GM19240 (cell line): ENCODE results near the gene FBXW7.

Experiments used
- DNase-seq: peaks from one replicate; pipeline ENCODE4 v3.0.0; 2011; ENCODE audit warnings: low spot score; ENCODE audit not compliant: insufficient read length

FBXW7 gene

DNA sequence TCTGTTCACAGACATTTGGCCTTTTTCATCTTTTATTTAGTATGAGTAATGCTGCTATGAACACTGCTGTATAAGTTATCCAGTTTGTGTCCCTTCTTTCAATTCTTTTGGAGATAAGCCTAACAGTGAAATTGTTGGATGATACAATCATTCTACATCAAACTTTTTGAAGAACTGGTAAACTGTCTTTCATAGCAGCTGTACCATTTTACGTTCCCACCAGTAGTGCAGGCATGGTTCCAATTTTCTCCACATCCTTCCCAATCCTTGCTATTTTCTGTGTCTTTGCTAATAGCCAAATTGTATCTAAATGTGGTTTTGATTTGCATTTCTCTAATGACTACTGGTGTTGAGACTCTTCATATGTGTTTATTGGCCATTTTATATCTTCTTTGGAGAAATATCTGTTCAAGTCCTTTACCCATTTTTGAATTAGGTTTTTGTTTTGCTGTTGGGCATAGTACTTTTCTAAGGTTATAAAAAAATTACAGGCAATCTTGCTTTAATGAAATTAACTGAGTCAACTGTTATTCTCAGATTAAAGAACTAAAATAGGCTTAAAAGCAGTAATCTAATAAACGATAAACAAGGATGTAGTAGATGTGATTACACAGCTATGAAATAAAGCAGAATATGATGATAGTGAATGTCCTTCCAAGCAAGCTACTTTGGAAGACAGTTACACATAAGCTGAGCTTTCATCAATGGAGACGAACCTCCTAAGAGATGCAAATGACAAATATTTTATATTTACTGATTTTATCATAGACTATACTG, 57.2 kb downstream of the FBXW7 start:
- DNase-seq: no peak

DNA sequence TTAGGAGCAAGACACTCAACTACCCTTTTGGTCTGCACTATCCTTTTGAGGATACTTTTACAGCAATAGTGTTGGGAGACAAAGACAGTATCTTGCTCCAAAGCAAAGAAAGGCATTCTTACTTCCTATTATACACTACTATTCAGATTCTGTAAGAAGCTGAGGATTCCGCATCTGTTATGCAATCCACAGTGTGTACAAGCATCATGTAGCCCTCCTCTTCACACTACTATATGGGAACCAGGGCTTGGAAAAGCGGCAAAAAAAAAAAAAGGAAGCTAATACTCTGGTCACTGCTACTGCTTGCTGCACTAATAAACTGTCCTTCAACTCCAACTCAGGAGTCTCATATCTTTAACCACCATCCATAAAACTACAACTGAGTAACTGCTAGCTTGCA, 59.1 kb downstream of the FBXW7 start:
- DNase-seq: no peak

DNA sequence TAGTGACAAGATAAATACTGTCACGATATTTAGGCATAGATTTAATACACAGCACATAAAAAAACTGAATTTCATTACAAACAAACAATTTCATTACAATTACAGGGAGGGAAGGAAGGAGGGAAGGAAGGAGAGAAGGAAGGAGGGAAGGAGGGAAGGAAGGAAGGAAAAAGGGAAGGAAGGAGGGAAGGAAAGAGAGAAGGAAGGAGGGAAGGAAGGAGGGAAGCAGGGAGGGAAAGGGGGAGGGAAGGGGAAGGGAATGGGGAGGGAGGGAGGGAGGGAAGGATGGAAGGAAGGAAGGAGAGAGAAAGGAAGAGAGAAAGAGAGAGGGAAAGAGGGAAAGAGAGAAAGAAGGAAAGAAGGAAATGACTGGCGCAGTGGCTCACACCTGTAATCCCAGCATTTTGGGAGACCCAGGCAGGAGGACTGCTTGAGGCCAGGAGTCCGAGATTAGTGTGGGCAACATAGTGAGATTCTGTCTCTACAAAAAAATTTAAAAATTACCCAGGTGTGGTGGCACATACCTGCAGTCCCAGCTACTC, 64.6 kb downstream of the FBXW7 start:
- no peak for DNase-seq

DNA sequence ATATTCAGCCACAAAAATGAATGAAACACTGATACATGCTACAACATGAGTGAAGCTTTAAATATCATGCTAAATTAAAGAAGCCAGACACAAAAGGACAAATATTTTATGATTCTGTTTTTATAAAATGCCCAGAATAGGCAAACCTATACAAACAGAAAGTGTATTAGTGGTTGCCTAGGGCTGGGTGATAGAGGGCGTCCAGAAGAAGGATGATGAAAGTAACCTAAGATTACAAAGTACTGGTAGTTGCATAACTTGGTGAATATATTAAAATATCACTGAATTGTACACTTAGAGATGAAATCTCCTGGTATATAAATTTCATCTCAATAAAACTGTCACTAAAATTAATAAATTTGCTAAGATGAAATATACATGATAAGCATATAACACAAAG, 67.5 kb downstream of the FBXW7 start:
- DNase-seq: no peak

DNA sequence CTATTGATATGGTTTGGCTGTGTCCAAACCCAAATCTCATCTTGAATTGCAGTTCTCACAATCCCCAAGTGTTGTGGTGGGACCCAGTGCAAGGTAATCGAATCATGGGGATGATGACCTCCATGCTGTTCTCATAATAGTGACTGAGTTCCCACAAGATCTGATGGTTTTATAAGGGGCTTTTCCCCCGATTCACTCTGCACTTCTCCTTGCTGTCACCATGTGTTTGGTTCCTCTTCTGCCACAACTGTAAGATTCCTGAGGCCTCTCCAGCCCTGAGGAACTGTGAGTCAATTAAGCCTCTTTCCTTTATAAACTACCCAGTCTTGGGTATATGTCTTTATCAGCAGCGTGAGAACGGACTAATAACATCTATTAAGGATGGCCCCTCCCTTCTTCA, 68.8 kb downstream of the FBXW7 start:
- no peak for DNase-seq

DNA sequence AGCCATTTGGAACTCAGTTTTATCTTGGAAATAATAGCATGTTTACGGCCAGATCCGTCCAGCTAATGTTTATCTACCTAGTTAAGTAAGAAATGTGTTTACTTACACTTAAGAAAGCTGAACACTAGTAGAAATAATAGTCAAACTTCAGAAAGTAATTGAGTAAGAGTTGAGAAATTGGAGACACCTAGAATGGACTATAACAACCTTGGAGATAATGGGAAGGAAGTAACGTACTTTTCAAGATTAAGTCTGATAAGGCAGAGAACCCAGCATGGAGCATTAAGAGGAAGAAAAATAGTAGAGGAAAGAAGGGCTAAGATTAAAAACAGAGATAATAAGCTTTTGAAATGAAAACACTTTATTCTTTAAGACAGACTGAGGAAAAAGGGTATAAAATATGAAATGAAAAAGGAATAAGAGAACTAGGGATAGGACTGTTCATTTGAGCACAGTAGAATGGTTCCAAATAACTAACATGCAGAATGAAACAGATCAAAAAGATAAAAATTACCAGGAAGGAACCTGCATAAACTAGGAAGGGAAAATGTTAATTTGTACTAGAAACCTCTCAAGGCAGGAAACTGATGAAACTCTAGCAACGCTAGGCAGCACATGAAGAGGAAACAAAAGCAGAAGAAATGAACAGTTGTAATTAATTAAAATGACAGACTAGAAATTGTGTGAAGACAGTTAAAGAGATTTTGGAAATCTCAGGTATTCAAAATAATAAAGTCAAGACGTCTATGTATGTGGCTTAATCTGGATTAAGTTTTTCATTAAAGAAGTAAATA, 71.7 kb downstream of the FBXW7 start:
- no peak for DNase-seq

DNA sequence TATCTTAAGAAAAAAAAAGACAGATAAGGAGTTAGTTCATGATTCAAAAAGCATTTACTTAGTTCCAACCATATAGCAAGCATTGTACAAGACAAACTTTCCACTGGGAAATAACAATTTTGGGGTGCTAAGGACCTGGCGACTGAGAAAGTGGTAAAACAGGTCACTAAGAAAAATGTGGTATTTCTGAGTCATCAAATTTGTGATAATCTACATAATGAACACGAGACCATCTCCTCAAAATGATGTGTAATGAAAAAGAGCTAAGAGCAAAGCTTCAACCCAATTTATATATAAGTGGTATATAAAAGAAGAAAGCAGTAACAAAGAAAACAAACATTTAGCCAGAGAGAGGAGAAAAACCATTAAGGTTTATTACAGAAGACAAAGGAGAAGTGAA, 72.3 kb downstream of the FBXW7 start:
- no peak for DNase-seq

DNA sequence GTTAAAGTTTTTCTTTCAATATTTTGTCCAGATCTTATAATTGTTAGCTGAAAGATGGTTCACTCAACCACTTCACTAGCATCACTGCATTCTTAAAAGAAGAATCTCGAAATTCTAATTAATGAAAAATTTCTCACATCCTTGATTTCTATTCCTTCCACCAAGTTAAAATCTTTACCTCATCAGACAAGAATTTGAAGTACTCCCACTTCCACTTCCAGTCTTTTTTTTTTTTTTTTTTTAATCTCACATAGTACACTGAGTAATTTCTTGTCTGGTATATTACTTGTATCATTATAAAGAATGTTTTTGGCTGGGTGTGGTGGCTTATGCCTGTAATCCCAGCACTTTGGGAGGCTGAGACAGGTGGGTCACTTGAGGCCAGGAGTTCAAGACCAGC, 73.2 kb downstream of the FBXW7 start:
- no peak for DNase-seq

DNA sequence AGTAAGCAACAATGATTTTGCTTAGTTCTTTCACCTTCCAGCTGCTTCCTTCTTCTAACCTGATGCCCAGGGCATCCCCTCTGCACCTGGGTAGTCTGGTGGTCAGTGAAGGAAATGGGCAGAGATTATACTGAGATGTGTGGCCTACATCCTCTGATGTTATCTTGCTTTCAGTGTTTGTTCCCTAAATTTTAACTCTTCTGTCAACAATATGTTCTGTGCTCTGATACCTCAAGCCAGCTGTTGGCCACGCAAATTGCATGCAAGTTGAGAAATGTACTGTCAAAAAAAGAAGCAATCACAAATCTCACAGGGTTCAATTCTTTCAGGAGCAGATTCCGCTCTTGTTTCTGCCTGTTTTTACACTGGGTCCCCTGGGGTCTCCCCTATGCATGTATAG, 73.8 kb downstream of the FBXW7 start:
- DNase-seq: no peak

DNA sequence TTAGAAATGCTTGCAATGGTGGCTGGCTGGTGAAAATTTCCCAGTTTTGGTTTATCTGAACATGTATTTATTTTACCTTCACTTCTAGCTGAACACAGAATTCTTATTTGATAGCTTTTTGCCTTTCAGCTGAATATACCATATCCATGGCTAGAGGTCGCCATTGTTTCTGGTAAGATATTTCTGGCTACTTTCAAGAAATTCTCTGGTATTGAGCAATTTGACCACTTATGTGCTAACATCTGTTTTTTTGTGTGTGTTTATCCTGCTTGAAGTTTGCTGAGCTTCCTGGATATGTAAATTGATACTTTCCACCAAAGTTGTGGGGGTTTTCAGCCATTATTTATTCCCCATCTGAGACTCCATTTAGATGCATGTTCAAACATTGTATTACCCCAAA, 75.4 kb downstream of the FBXW7 start:
- no peak for DNase-seq

DNA sequence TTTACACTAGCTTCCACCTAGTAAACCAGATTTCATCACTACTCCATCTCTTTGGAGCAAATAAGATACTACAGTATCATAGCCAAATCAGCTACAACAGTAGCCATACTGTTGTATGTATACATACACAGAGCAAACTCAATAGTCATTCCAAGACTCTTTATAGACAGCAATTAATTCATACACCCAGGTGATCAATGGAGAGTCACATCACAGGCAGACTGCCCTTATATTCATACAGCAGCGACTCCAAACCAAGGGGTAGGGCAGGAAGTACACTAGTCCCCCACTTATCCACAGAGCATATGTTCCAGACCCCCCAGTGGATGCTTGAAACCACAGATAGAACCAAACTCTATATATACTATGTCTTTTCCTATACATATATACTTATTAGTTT, 76.6 kb downstream of the FBXW7 start:
- no peak for DNase-seq

DNA sequence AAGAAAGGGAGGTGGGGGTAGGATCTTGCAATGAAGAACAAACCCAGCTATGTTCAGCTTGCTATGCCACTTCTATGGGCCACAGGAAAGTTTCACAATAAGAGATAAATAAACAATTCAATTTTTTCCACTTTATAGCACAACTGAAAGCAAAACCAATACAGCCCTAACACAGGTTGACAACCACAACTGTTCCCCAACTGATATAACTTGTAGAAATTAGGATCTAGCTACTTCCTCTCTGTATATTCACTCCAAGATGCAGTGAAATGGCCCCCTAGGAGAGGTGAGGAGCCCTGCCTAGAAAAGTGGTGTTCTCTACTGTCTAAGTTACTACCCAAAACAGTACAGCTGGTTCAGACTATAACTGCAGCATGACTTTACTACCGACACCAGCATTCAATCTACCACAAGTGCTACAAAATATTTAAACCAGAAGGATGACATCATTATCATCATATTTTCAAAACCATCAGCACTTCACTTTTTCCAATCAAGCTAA, 77.0 kb downstream of the FBXW7 start:
- no peak for DNase-seq

DNA sequence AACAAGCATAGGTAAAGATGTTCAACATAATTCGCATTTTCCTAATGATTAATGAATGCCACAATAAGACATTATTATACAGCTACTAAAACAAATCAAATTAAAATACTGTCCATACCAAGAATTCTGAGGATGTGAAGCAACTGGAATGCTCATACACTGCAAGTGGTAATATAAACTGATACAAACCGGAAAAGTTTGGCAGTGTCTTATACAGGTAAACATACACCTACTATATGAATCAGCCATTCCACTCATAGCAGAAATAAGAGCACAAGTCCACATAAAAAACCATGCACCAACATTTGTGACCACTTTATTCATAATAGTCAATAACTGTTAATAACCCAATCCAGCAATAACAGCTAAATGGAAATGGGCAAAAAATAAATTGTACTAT, 79.3 kb downstream of the FBXW7 start:
- DNase-seq: no peak

DNA sequence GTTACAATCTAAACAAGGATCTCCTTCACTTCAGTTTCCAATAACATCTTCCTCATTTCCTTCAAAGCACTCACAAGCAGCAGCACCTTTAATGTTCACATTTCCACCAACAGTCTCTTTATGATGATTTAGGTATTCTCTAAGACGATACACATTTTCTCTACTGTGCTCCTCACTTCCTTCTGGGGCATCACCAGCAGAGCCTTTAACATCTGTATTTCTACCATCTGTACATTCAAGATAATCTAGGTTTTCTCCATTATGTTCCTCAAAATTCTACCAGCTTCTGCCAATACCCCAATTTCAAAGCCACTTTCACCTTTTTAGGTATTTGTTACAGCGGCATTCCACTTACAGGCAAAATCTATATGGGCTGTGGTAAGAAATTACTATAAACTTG, 80.6 kb downstream of the FBXW7 start:
- DNase-seq: no peak

DNA sequence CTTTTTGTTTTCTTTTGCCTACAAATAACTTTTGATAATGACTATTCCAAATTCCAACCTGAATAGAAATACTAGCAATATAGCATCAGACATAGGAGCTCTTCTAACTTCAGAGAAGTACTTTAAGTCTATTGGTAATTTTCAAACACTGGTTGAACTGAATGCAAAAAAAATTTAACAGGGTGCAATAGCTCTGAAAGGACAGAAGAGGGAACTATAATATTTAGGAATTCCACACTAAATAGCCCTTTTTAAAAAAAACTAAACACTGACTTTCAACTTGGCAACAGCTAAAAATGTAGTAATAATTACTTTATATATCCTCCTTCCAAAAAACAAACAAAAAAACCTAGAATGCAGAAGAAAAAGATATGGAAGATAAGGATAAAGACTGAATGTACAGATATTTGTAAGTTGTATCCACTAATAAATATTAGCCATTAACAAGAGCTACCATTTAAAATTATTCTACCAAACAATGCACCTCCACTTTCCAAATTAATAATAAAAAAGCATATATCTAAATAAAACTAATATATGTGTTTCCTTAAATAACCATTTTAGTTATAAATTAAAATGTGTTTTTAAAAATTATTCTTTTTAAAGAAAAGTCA, 81.4 kb downstream of the FBXW7 start:
- no peak for DNase-seq

DNA sequence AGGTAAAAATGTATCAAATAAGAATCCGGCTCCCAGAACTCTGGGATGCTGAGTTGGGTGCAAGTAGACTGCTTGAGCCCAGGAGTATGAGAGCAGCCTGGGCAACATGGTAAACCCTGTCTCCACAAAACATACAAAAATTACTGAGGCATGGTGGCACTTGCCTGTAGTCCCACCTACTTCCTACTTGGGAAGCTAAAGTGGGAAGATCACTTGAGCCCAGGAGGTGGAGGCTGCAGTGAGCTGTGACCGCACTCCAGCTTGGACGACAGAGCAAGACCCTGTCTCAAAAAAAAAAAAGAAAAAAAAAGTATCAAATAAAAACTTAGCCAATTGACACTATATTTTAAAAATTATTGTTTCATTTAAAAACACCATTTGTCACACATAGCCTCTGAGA, 84.4 kb downstream of the FBXW7 start:
- DNase-seq: no peak

DNA sequence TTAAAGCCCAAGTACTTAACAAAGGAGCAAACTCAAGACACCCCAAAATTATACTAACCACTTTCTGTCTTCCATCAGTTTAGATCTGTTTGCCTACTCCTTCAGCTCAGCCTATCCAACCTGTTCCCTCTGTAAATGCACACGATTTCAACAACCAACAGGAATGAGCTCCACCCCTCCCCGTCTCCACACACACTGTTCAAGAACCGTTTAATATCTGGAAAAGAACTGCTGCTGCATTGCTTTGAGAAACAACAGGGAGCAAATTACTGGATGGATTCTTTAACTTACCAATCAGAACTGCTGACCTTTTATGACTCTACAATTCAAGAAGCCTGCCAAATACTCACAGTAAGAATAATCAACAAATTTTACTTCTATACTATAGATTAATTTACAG, 87.0 kb downstream of the FBXW7 start:
- no peak for DNase-seq

DNA sequence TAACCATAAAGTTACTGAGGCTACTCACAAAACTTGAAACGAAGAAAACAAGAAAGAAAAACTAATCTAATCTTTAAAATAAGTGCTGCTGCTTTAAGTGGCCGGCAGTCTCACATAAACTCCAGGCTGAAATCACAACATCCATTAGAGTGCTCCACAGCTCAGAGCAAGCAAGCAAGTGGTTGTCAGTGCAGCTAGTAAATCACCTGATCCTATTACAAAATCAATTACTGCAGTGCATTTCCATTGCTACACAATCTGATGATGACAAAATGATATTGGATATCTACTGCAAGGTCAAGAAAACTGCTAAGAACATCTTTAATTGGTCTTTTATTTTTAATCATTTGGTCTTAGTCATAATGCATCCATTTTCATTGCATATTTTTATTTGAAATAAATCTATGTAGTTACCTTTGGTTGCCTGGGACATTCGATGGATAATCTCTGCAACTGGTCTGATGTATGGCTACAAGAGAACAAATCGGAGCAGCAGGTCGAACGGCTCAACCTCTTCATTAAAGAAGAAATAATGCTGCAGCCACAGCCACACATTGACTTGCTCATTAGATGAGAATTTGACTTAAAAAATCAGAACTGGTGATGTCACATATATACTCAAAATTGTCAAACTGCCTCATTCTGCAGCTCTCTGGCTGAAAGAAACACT, 87.7 kb downstream of the FBXW7 start:
- DNase-seq: no peak

DNA sequence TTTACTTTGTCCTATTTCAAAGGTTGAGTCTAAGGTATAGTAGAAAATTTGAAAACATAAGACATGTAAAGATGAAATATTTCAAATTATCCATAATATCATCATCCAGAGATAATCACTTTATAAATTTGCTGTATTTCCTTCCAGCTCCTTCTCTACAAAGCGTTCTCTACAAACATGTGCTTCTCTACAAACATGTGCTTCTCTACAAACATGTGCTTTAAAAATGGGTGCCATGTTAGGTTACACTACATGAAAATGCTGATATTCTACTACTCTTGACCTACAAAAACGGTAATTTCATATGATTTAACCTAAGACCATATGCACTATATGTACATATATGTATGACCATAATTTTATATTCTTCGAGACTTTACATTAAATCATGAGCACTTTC, 92.0 kb downstream of the FBXW7 start:
- DNase-seq: no peak

DNA sequence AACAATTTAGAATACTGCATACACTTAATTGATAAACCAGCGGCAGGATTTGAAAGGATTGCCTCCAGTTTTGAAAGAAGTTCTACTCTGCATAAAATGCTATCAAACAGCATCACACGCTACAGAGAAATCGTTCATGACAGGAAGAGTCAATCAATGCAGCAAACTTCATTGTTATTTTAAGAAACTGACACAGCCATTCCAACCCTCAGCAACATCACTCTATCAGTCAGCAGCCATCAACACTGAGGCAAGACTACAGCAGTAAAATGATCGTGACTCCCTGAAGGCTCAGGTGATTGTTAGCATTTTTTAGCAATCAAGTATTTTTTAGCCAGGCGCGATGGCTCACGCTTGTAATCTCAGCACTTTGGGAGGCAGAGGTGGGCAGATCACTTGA, 98.3 kb downstream of the FBXW7 start:
- no peak for DNase-seq

DNA sequence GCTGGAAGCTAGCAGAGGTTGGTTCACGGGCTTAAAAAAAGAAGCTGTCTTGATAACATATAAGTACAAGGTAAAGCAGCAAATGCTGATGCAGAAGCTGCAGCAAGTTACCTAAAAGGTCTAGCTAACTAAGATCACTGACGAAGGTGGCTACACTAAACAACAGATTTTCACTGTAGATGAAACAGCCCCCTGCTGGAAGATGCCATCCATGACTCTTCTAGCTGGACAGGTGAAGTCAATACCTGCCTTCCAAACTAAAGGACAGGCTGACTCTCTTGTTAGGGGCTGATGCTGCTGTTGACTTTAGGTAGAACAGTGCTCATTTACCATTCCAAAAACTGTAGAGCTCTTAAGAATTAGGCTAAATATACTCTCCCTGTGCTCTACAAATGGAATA, 99.5 kb downstream of the FBXW7 start:
- no peak for DNase-seq

DNA sequence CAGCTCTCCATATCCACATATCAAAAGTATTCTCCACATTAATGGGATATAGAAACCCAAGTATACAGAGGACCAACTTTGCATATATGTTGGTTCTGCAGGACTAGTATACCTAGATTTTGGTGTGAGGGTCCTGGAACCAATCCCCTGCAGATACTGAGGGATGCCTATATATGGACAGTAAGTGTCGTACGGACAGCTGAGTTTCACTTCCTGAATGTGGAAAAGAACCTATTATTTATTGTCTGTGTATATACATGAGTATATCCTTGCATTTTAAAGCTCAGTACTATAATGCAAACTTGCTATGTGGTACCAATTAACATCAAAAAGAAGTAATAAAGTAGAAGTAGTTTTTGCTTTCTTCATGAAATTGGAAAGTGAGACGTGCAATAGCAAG, 101.9 kb downstream of the FBXW7 start:
- DNase-seq: no peak
